T47D (cell line): ENCODE results near the gene GMPR2.
A peak's percentile ranks its signal among the peaks of the same experiment; 100 is the strongest.

ENCODE experiments used
- DNase-seq, 2 experiments: peaks; one replicate each; pipeline versions ENCODE4 v3.0.0 to v3.0.0-alpha.2; 2011 to 2012; ENCODE audit warnings: low read depth in 1 of 2, low spot score in 1 of 2
- JUND ChIP-seq: IDR thresholded peaks from 2 replicates; pipeline ENCODE4 v1.6.1; 2012; ENCODE audit warnings: low read depth
- in situ Hi-C: cut with HindIII; loops from 2 replicates; pipeline ENCODE4 v1.10.0; 2016; ENCODE audit warnings: low sequenced_read_pairs, low pct_unique_long_range_greater_than_20kb

GMPR2 gene

GRCh38 chr14:24255438-24255837 is 22.7 kb downstream of the GMPR2 start:
- in situ Hi-C loops: no loop called here
- TF ChIP-seq JUND: no peak
- no peak for DNase-seq

GRCh38 chr14:24255931-24256711 is 23.4 kb downstream of the GMPR2 start:
- in situ Hi-C loops: no loop called here
- no peak for DNase-seq
- no peak for TF ChIP-seq JUND

DNA sequence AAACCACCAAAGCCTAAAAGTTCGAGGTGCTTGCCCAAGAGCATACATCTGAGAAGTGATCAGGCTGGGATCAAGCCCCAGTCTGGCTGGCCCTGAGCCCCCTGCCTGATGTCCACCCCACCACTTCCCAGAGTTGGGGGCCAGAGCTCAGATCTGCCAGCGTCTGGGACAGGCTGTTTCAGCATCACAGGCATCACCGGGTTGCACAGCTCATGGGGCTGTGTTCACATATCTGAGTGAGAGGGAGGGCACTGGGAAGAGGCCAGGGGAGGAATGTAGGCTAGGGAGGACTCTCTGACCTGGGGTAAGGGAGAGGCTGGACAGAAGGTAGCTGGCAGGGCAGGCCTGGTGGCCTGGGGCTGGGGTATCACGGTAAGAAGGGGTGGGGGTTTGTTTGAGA is 24.2 kb downstream of the GMPR2 start:
- in situ Hi-C loops: no loop called here
- DNase-seq: no peak
- TF ChIP-seq JUND: no peak

GRCh38 chr14:24258119-24258518 is 25.4 kb downstream of the GMPR2 start:
- in situ Hi-C loops: no loop called here
- DNase-seq: no peak
- no peak for TF ChIP-seq JUND

DNA sequence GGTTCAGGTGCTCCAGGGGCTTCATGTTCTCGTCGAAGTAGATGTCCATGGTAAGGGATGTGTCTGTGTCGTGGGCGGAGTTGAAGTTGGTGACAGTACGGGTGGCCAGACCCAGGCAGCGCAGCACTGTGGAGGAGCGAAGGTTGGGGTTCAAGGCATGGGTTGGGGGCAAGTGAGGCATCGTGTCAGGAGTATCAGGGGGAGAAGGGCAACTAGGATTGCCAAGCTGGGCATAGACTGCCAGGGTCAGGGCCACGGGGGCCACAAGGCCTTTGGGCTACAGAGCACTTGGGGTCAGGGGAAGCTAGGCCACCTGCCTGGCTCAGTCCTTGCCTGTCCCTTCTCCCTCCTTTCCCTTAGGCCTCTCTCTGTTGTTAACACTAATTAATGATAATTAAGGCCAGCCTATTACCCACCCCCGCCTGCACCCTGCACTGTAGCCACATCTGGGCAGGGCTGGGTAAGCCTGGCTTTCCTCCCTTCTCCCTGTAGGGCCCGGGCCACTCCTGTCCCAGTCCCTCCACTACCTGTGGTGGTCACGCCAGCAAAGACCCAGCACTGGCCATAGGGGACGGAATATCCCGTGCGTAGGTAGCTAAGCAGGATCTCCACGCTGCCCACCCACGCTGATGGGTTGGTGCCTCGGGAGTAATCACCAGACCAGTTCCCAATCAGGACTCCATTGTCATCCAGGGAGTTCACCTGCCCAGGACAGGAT is 26.0 kb downstream of the GMPR2 start:
- TF ChIP-seq JUND: no peak
- DNase-seq: no peak
- in situ Hi-C loops: no loop called here

- TF ChIP-seq JUND: no peak
- in situ Hi-C loops: no loop called here
- peak in 1 of 2 experiments; percentile 36 for DNase-seq
Measured at GRCh38 chr14:24259282-24260025, 26.7 kb downstream of the GMPR2 start.

GRCh38 chr14:24260026-24260779 is 27.5 kb downstream of the GMPR2 start:
- DNase-seq: peak in 1 of 2 experiments; percentile 12
- in situ Hi-C loops: no loop called here
- no peak for TF ChIP-seq JUND

GRCh38 chr14:24260780-24261157 is 28.0 kb downstream of the GMPR2 start:
- no peak for TF ChIP-seq JUND
- DNase-seq: no peak
- in situ Hi-C loops: no loop called here

DNA sequence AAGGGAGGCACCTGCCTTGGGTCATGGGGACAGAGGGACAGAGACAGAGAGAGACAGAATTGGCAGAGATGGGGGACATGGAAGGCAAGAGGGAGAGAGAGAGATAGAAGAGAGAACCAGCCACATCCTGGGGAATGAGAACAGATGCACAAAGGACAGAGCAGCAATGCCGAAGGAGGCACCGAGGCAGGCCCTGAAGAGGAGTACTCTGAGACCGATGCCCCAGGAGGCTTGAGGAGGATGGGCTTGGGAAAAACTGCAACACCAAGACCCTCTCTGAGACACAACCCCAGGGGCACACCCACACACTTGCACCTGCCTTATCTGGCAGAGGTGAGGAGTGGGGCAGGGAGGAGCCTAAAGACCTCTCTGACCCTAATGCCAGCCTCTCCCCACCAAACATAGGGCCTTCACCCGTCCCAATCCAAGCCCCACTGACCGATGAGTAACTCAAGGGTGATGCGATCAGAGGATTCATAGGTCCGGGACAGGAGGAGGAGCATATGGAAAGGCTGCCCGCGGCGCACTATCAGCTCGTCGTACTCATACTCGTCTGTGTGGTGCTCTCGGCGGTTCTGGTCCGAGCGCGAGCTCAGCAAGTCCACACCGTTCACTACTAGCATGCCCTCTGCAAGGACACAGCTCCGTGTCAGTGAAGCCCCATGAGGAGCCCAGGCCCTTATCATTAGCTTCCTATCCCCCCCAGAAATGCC is 28.7 kb downstream of the GMPR2 start:
- in situ Hi-C loops: no loop called here
- no peak for TF ChIP-seq JUND
- no peak for DNase-seq

- in situ Hi-C loops: no loop called here
- DNase-seq: no peak
- no peak for TF ChIP-seq JUND
Measured at GRCh38 chr14:24261969-24262327, 29.2 kb downstream of the GMPR2 start.

DNA sequence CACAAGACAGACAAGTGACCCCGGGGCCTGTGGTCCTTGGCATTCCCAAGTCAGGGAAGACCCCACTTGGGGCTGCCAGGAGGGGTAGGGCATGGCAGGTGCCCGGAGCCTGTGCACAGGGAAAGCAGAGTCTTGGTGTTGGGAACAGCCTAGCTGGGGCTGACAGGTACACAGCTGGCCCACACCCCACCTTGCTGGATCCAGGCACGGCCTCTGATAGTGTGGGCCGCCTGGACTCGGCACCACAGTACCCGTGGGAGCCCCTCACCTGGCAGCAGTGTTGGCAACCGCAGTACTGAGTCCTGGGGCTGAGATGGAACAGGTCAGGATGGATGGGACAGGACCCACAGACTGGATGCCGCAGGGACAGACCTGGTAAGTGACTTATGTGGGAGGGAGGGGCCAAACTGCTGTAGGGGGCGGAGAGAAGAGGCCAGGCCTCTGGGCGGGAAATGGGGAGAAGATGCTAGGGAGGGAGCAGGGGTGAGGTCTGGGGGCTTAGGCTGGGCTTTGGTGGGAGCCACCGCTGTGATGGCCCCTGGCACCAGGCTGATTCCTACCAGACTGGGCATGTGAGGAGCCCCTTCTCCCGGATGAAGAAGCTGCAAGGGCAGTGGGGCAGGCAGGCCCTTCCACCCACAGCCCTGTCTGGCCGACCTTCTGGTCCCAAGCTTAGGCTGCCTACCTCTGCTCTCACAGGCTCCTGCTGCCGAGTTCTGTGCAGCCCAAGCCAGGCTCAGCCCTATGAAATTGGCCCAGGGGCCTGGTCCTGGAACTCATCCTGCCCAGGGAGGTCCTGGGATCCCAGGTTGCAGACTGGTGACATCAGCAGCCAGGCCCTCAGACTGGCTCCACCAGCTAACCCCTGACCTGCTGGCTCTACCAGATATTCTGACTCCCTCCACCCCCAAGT is 30.3 kb downstream of the GMPR2 start, which contains the start of gene TGM1:
Gene TGM1, minus strand, starts transcription at position 357 of the 913 bp plus-strand sequence. CDS start 825 bp downstream, outside the sequence.
- DNase-seq: peak in 1 of 2 experiments; percentile 49
- in situ Hi-C loops: no loop called here
- no peak for TF ChIP-seq JUND
